GM21423 (cell line): Measurements from ENCODE around the gene AEN.
"Not testable (repeated sequence)": the region's sequence is repeated elsewhere in the genome, so short reads cannot be mapped to it uniquely, and the experiment has no call there.

Experiments
- ATAC-seq: cut with Tn5 transposase; IDR thresholded peaks from one replicate; pipeline ENCODE4 v1.9.1; 2021; ENCODE audit warnings: mild to moderate bottlenecking, moderate library complexity; ENCODE audit not compliant: unreplicated experiment

Gene AEN

DNA sequence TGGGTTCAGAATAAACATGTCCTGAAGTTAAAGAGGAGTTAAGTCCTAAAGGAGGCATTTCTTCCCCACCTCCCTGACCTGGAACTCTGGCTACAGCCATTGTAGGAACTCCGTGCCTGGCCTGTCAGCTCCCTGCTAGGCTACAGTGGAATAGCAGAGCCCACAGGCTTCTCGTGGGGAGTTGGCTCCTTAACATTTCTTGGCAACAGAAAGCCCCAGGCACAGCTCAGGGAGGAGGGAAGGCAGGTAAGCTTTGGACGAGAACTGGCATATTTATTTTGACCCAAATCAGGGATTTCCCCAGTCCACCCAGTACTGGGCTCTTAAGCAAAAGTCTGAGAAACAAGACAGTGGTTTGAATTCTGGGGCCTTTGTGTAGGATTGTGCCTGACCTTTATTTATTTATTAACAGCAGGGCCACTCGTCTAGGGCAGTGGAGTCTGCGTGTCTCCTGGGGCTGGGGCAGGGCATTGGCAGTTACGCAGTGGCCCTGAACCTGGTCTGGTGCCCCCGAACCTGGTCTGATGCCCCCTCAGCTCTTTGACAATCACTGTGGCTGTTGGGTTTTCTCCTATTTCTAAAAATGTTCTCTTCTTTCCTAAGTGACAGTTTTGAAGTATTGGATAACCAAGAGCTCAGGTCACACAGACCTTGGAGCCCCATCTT is 9.8 kb downstream of the AEN start:
- no peak for ATAC-seq

DNA sequence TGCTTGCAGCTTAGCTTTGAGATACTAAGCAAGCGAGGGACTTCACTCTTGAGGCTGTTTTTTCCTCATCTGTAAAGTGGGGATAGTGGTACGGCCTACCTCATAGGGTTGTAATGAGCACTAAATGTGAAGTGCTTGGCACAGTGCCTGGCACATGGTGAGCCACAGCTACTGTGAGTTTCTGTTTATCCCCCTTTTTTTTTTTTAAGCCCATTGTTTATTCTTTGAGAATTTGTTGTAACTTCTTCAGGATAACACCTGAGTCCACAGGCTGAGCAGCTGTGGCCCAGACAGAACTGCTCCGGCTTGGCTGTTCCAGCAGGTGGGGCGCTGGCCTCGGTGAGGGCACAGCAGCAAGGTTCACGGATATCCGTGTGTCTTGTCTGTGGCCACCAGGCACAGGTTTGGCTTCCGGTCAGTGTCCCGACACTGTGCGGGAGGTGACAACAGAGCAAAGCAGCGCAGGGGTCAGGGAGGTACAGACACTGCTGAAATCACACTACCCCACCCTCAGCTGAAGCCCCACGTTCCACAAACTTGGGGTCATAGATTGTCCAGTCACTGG is 10.4 kb downstream of the AEN start:
- no peak for ATAC-seq

DNA sequence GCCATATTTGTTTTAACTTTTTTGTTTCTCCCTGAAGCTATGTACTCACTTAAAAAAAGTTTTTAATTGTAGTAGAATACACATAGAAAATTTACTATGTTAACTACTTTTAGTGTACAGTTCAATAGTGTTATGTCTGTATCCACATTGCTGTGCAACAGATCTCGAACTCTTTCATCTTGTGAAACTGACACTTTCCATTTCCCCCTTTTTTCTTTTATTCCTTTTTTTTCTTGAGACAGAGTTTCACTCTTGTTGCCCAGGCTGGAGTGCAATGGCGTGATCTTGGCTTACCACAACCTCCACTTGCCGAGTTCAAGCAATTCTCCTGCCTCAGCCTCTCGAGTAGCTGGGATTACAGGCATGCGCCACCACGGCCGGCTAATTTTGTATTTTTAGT is 11.7 kb downstream of the AEN start:
- ATAC-seq = not testable (repeated sequence)

DNA sequence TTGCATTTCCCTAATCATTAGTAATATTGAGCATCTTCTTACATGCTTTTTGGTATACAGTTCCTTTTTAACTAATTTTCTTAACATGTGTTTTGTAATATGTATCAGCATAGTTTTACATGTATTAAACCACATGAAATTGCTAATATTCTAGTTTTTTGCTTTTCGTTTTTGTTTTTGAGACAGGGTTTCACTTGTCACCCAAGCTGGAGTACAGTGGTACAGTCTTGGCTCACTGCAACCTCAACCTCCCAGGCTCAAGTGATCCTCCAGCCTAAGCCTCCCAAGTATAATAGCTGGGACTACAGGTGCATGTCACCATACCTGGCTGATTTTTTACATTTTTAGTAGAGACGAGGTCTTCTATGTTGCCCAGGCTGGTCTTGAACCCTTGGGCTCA is 13.3 kb downstream of the AEN start:
- no peak for ATAC-seq

DNA sequence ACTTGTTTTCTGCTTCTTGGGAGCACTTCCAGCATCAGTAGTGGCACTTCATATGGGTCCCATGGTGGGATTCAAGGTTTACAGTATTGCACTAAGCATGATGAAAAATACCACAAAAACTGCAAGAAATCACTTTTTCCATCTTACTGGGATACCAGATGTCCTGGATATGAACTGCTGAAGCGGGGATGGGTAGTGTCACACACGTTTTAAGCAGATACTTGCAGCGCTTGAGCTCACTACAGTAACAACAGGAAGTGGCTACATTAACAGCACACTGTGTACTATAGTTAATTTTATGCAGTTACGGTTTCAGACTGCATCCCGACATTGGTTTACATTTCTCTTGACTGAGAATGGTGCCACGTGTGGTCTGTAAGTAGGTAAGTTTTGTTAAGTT is 14.2 kb downstream of the AEN start:
- ATAC-seq = peak; percentile 30

DNA sequence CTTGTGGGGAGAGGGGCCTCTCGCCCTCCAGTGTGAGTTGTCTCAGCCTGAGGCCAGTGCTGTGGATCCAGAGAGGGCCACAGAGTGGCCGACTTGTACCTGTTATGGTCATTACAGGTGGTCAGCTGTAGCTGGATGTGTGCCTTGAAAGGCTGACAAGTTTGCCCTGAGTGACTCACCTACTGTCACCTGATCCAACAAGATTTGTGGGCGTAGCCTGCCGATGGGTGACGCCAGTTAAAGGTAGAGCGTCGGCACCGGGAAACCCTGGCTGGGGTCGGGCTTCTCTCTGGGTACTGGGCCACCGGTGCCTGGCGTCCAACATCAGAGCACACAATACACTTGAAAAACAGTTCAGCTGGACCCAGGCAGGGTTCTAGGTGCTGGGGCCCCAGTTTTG is 14.9 kb downstream of the AEN start:
- ATAC-seq = no peak

DNA sequence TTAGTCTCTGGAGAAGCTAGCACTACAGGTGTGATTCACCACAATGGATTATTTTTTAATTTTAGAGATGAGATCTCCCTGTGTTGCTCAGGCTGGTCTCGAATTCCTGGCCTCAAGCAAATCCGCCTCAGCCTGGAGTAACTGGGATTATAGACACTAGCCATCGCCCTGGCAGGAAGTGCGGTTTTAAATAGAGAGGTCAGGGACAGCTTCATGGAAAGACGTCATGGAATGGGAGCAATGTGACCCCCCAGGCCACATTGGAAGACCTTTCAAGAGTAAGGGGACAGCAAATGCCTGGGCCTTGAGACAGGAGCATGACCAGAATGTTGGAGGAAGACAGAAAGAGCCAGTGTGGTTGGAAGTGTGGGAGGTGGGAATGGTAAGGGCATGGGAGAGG is 15.5 kb downstream of the AEN start:
- ATAC-seq = no peak

DNA sequence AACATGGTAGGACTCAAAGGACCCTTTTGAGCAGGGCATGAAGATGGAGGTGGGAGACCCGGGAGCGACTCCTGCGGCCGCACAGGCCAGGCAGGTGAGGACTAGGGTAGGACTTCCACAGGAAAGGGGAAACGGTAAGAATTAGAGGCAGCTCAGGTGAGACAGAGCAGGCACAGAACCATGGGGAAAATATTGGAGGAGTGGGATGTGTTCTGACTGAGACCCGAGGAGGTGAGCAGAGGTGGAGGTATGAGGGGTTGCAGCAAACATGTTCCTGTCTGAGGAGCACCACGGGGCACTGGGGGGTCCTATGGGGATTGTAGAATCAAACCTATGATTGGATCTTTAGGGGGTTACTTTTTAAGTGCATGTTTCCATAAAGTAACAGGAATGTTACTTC is 16.3 kb downstream of the AEN start:
- ATAC-seq = no peak

DNA sequence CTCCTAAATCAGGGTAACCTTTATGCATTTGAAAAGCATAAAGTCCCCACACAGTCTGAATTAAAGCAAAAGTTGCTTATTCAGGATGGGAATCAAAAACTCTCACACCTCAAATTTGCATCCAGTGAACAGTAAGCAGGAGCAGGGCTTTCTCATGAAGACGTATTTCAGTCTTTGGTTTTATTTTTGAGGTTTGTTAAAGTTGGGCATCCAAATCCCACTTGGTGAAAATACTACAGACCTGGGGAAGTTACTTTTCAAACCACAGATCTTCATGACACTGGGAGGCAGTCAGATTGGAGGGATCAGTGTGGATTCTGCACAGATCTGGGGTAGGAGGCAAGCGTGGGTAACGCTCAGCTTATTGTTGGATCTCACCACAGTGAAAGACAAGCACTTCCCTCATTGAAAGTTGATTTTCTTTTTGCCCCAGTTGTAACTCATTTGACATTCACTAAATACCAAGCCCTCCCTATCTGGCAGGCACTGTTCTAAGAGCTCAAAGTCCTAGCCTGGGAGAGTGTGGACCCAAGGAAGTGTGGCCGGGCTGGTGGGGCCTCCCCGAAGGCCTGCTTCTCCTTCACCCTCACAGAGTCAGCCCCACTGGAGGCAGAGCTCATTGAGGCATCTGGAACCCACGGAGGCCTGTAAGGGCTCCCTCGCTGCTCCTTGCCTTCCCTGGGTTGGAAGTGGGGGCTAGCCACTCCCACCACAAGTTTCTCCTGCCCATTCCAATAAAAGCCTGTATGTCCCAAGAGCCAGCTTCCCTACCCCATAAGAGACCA is 16.9 kb downstream of the AEN start:
- ATAC-seq = no peak

DNA sequence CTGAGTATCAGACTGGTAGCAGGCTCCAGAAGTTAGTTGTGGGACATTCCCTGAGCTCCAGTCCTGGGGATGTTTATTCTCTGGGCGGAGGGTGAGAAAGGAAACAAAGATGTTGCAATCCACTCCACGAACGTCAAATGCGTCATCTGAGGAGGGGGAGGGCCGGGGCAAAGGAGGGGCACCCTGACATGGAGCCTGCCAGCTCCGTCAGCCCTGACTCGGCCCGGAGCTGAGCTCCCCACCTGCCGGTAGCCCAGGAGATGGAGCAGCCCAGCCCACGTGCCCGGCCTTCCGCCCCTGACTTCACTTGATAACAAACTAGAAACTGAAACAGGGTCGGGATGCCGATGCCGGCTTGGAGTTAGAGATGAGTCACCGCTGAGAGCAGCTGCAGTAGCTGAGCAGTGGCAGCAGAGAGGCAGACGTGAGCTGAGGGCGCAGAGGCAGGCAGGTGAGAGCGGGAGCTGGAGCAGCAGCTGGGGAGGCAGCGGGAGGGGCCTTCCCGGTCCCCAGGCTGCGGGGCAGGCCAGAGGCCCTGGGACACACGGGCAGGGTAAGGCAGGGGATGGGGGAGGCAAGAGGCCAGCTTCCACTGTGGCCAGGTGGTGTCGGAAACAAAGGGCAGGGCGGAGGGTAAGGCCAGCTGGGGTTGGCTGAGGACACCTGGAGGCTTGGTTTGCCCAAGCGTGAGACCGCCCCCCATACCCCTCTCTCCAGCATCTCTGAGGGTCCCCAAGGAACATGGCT is 17.7 kb downstream of the AEN start, which contains the start of gene ISG20:
ISG20 (plus strand) TSS at position 391 of the 747 bp plus-strand sequence; CDS start at position 742, 351 bp downstream.
- peak; percentile 67 for ATAC-seq

DNA sequence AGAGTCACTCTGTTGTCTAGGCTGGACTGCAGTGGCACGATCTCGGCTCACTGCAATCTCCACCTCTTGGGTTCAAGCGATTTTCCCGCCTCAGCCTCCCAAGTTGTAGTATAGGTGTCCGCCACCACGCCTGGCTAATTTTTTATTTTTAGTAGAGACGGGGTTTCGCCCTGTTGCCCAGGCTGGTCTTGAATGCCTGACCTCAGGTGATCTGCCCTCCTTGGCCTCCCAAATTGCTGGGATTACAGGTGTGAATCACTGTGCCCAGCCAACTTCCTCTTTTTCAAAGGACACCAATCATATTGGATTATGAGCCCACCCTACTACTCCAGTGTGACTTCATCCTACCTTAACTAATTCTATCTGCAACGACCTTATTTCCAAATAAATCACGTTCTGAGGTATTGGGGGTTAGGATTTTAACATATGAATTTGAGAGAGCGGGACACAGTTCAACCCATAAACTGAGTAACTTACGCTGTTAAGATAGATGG is 20.9 kb downstream of the AEN start:
- ATAC-seq = no peak

DNA sequence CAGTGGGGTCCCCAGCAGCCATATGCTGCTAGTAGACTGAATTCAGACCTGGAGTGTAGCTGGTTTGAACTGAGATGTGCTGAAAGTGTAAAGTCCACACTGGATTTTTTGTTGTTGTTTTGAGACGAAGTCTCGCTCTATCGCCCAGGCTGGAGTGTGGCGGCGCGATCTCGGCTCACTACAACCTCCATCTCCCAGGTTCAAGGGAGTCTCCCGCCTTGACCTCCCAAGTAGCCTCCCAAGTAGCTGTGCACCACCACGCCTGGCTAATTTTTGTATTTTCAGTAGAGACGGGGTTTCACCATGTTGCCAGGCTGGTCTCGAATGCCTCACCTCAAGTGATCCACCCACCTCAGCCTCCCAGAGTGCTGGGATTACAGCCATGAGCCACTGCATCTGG is 21.4 kb downstream of the AEN start:
- ATAC-seq = not testable (repeated sequence)

DNA sequence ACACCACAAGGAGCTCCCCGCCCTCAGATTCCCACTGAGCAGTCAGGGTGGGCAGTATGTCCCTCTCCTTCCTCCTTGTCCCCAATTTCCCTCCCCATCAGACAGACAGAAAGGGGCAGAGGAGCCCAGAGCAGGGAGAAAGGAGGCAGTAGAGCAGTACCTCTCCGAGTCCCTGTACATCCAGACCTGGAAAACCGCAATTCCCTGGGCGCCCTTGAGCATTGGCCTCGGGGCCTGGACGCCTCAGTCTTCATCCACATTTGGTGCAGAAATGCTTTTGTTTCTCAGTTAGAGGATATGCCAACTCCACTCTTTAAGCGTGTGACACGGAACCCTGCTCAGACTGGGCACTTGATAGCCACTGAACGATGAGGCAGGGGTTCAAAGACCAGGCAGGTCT is 23.6 kb downstream of the AEN start:
- ATAC-seq = no peak

DNA sequence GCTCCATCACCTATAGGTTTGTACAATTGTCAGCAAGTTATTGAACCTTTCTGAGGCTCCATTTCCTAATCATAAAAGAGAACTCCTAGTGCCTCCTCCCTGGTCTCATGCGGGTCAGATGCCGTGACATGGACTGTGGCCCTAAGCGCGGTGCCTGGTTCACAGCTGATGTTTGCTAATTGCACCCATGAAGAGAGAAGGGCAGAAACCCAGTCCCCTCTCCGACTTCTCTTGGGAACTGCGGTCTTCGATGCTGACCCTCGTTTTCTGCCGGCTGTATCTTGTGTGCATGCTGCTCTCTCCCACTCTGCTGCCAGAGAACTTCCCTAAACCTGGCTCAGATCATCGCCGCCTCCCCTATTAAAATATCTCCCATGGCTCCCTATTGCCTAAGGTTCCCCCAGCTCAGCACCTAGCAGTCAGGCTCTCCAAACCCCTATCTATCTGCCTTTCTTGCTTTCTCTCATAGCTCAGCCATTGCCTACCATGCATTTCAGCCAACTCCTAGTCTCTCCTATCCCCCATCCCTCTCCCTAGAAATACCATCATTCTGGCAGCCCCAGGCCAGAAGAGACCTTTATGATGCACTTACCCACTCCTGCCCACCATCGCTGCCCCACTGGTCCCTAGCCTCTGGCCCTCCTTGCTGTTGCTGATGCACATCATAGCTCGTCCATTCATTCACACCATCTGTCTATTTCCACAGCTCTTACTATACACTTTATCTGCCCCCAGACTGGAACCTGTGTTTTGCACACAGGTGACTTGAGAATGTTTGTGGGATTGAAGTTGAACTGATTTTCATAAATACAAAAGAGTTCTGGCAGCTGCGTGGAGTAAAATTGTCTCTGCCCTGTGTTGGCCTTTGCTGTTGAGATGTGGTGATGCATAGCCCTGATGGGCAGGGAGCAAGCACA is 24.3 kb downstream of the AEN start:
- no peak for ATAC-seq

DNA sequence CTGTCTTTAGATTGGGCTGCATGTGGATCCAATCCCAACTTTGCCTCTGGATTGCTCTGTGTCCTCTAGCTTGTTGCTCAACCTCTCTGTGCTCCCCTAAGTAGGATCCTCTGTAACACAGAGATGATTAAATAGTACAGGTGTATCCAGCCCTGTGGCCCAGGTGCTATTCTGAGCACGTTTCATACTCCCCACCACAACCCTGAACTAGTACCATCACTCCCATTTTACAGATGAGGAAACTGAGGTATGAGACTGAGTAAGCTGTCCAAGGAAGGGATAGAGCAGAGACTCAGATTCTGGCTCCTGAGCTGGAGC is 24.9 kb downstream of the AEN start:
- no peak for ATAC-seq

DNA sequence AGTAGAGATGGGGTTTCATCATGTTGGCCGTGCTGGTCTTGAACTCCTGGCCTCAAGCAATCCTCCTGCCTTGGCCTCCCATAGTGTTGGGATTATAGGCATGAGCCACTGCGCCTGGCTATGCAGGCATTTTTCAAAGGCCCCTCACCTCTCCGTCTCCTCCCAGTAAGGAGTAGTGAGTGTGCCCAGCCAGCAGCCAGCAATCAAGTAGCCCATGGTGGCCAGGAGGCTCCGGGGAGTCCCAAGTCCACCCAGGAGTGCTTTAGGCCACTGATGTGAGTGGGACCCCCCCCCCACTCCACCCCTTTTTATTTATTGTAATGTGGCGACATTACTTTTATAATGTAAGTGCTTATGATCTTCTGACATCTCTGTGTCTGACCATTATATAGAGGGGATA is 25.8 kb downstream of the AEN start:
- no peak for ATAC-seq

DNA sequence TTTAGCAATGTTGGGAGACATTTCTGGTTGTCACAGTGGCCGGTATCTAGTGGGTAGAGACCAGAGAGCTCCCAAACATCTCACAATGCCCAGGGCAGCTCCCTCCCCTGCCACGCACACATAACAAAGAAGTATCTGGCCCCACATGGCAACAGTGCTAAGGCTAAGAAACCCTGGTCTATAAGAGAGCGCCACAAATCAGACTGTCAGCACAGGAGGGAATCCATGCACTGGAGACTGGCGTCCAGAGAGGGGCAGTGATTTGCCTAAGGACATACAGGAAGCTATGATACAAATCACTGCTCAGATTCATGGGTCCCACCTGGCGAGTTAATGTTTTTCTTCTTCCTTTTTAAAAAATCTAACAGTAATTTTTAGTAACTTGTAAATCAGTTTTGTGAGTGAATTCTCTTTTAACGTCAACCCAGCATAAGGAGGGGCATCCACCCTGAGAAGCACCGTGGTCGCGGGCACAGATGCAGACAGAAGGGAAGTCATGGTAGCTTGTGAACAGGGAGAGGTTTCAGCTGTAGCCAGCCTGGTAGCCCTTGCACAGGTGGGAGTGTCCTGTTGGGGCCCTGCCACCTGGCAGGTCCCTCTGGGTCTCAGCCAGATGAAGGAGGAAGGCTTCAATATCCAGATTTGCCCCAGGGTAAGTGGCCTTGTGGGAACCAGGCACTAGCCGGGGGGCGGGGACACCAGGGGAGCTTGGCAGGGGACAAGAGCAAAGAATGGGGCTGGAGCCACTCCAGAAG is 26.4 kb downstream of the AEN start:
- no peak for ATAC-seq

DNA sequence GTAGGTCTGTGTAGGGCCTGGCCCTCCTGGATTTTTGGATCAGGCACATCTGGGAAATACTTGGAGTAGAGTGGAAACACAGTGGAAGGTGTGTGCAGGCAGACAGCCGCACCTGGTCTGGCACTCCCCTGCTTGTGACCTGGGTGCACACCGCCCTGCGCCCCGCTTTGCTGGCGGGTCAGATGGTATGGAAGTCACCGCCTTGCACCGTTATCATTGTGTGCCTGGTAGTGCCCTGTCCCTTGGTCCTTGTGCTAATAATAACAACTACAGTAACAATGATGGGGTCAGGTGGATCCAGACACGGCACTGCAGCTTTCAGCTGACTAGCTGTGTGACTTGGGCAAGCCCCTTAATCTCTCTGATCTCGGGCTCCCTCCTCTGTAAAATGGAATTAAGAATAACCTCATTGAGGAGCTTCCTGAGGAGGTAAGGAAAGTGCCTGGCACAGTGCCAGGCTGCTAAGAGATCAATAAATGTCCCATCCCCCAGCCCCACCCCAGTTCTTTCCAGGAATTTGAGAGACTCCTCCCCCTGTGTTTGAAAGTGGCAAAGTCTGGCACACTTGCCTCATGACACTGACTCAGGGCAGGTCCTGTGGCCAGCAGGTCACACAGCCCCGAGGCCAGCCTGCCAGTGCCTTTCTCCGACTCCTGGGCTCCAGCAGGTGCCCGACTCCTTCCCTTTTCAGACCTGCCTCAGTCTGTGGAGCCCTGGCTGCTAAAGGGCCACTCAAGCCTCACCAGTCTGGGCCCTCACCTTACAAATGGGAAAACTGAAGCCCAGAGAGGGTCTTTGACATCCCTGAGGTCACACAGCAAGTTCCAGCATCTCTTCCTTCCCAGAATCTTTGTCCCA is 27.4 kb downstream of the AEN start:
- no peak for ATAC-seq

DNA sequence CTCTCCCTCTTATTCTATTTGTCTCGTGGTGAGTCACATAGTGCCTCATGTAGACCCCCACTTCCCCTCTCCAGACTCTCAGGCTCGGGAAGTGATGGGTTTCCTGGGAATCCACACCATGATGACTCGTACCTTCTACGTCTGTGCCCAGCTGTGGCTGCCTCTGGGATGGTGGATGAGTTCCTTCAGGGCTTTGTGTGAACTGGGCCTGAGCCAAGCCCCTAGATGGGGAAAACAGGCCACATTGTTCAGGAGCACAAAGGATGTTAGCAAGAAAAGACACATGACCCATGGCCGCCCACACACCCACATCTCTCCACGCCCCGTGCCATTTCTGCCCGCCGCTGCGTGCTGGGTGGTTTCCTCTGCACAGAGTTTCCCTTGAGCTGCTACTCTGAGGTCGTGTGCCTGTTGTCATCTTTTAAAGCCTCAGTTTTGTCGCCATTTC is 28.2 kb downstream of the AEN start:
- ATAC-seq = peak; percentile 58
